ENCODE measurements around the gene TAF11.

GRCh38 chr6:34904990-34905613, 17.3 kb upstream of the TAF11 start:
- no peak for TF ChIP-seq POLR2AphosphoS5 (IDR thresholded peaks at IDR 0.05; ENCODE audit: low read depth, low read length)
- TF ChIP-seq RAD21 (IDR thresholded peaks at IDR 0.05 in 1 of 2, conservative IDR thresholded peaks at IDR 0.05 in 1 of 2; ENCODE audit: low read depth in 2 of 2, low read length in 2 of 2): no peak
- no peak for TF ChIP-seq EZH2 (IDR thresholded peaks at IDR 0.05; ENCODE audit: low read depth, low read length, severe bottlenecking)
- TF ChIP-seq CTCF (IDR thresholded peaks at IDR 0.05; ENCODE audit: control extremely low read depth in 1 of 3, insufficient read depth in 1 of 3, low read depth in 1 of 3, low read length in 3 of 3): no peak
